Ovary (tissue), 9 donors: ENCODE results near the gene EPS8. TPM values are rescaled to one million over a fixed set of nuclear protein-coding genes. Genes with fewer than 3 reads are reported as not detected.

Source experiments
- DNase-seq, 5 donors: peaks; one replicate each; pipeline ENCODE4 v3.0.0-alpha.2; 2019 to 2020
- H3K27ac ChIP-seq, 2 donors: fragments of 200-600 bp; one replicate each; pipeline versions ENCODE4 v1.5.1 to v1.8.0; 2019 to 2022
- H3K27me3 ChIP-seq: fragments of 200-600 bp; one replicate; pipeline ENCODE4 v1.8.0; 2022
- H3K36me3 ChIP-seq: fragments of 200-600 bp; sonication (generic); one replicate; pipeline ENCODE4 v1.5.1; 2019
- H3K4me1 ChIP-seq: one replicate; pipeline ENCODE4 v1.8.1; 2013; ENCODE audit warnings: mild to moderate bottlenecking, moderate library complexity; ENCODE audit not compliant: insufficient read depth
- H3K4me3 ChIP-seq: fragments of 200-600 bp; sonication (generic); one replicate; pipeline ENCODE4 v1.5.1; 2017
- H3K9me3 ChIP-seq, 2 donors: fragments of 200-600 bp in 1 of 2; sonication (generic) in 1 of 2; one replicate each; pipeline versions ENCODE4 v1.5.1 to v1.8.1; 2013 to 2019; ENCODE audit warnings: mild to moderate bottlenecking in 1 of 2, moderate library complexity in 1 of 2
- EP300 ChIP-seq: sonication (generic); formaldehyde crosslinking; IDR thresholded peaks from one replicate; pipeline ENCODE4 v1.6.1; 2017; ENCODE audit warnings: antibody characterized with exemption
- POLR2A ChIP-seq: fragments of 450-650 bp; IDR thresholded peaks from one replicate; pipeline ENCODE4 v1.6.1; 2017; ENCODE audit warnings: antibody characterized with exemption, mild to moderate bottlenecking, moderate library complexity
- WGBS, 3 donors: extraction: QIAGEN DNeasy Blood & Tissue Kit in 1 of 3; methylation state at CpG; one replicate each; pipeline versions ENCODE4 v1.1.5 to v1.1.7; 2013 to 2017; 5-methylcytosine and 5-hydroxymethylcytosine counted together
- intact Hi-C, 4 donors: fragments of 100-400 bp; cut with DNase I; formaldehyde crosslinking; loops; one replicate each; pipeline versions ENCODE4 v1.11.0 to v1.15.1; 2022 to 2023
- polyA plus RNA-seq, 2 donors: library from polyadenylated mRNA; stranded (reverse); fragments of 200-250 nt in 1 of 2; fragments of 350-450 nt in 1 of 2; fragmentation: Illumina TruSeq in 1 of 2; extraction: RNeasy Lipid Tissue Mini Kit (QIAGEN cat#74804) in 1 of 2; gene quantifications; one replicate each; pipeline ENCODE4 v1.2.3, GENCODE V29; 2013 to 2014
- total RNA-seq, 7 donors: library from RNA; depleted of rRNA in 2 of 7; stranded (reverse); fragments of >200 nt in 2 of 7; fragmentation: NEBNext Ultra II Directional in 3 of 7; extraction: Animal tissue kit (Norgen Biotek cat#: 25700) in 3 of 7; gene quantifications; one replicate each; pipeline versions ENCODE4 v1.1.0 to v1.2.4, GENCODE V29; 2016 to 2023
- TF ChIP-seq, protein P1 (sequence below), 3 donors: fragments of 450-650 bp in 2 of 3; fragments of 200-600 bp in 1 of 3; IDR thresholded peaks; one replicate each; pipeline versions ENCODE4 v1.5.1 to v1.8.0; 2016 to 2022; ENCODE audit warnings: antibody characterized with exemption in 3 of 3, mild to moderate bottlenecking in 1 of 3
- donor health status: DM: no; HTN: no; CAD: no; lungs with moderate emphysema.
- donor health status: DM: no; HTN: no; CAD: no.
- donor health status: Bipolar disorder and iron deficiency.
- donor health status: DM: yes; HTN: yes; CAD: no.
- donor health status: DM: no; HTN: no; CAD: no.
- donor health status: DM: yes; HTN: yes; CAD: no.

The EPS8 gene
- total and polyA plus RNA-seq, 9 donors: 56.2 to 94.9 (median 77.4) TPM

DNA sequence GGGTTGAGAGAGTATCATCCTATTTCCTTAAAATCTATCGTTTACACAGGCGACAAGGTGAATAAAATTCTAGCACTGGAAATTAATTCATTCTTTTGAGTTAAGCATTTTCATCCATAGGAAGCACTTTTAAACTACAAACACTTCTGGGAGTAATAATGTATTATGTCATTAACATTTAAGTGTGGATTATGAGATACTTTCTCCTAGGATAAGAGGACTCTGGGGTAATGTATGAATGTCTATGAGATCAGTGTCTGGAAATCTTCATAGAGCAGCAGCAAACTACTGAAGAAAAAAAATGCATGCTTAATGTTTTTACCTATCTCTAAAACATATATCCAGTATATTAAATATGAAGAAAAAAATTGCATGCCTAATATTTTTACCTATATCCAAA lies 86.9 kb downstream of the EPS8 start:
- intact Hi-C loops: no loop called here
- H3K27ac ChIP-seq: peak overlapping the region in 1 of 2 donors; percentile 67

DNA sequence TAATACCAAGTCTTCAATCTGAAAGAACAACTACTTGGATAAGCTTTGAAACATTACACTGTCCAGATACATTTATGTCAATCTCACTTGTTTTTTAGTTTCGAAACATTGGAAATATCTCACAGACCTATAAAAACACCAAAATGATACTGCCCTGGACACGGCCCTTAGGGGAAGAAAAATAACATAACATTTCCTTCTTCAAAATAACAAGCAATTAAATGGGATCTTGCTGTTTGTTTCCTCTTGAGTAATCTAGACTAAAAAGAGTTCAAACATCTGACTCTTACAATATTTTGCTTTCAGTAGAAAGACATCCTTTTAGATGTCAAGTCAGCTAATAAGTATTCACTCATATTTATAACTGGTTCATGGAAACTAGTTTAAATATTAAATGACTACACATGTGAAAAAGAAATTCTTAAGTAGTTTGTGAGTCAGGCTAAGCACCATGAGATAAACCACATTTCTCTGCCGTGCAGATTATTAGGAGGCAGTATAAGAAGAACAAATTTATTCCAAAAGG lies 87.5 kb downstream of the EPS8 start:
- Histone ChIP-seq H3K36me3 (no peaks in the 10 kb centered on the region), H3K9me3 (no peaks in the 10 kb centered on the region), H3K4me1 (peaks cover 17% of the 10 kb centered on the region), H3K27ac (peak overlapping the region in 1 of 2 donors; percentile 67), H3K4me3 (no peak overlapping the region), H3K27me3 (no peaks in the 10 kb centered on the region)
- WGBS, 3 donors: 3 to 5% (median 4%) methylated on average over 3 of the region's 3 CpGs
- DNase-seq: no peak
- intact Hi-C loops: no loop called here
- TF ChIP-seq, protein P1, sequence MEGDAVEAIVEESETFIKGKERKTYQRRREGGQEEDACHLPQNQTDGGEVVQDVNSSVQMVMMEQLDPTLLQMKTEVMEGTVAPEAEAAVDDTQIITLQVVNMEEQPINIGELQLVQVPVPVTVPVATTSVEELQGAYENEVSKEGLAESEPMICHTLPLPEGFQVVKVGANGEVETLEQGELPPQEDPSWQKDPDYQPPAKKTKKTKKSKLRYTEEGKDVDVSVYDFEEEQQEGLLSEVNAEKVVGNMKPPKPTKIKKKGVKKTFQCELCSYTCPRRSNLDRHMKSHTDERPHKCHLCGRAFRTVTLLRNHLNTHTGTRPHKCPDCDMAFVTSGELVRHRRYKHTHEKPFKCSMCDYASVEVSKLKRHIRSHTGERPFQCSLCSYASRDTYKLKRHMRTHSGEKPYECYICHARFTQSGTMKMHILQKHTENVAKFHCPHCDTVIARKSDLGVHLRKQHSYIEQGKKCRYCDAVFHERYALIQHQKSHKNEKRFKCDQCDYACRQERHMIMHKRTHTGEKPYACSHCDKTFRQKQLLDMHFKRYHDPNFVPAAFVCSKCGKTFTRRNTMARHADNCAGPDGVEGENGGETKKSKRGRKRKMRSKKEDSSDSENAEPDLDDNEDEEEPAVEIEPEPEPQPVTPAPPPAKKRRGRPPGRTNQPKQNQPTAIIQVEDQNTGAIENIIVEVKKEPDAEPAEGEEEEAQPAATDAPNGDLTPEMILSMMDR (IDR thresholded peaks at IDR 0.05): no peak
- TF ChIP-seq EP300: no peak
- TF ChIP-seq POLR2A: no peak

More for the DNA sequence above, 86.9 kb downstream of the EPS8 start:
- no peaks in the 10 kb centered on the region for H3K27me3 ChIP-seq
- no peak overlapping the region for H3K4me3 ChIP-seq
- WGBS, 3 donors: 27 to 46% (median 30%) methylated on average over 2 of the region's 2 CpGs
- H3K9me3 ChIP-seq: no peaks in the 10 kb centered on the region
- peaks cover 15% of the 10 kb centered on the region for H3K4me1 ChIP-seq
- TF ChIP-seq EP300 (no peak), POLR2A (no peak)
- TF ChIP-seq, protein P1 (IDR thresholded peaks at IDR 0.05): no peak
- H3K36me3 ChIP-seq: no peaks in the 10 kb centered on the region
- no peak for DNase-seq

DNA sequence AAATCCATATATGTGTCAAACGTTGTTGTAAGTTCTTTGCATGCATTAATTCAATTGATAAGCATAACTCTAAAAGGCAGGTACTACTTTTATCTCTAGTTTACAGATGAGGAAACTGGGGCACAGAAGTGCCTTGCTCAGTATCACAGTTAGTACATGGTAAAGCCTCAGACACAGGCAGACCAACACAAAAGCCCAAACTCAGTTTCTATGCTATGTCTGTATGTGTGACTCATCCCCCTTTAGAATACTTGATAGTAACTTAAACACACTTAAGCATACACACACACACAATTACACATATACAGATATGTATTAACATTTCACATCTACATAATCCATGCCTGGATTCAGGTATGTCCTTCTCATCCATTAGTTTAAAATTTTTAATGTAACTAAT lies 88.0 kb downstream of the EPS8 start:
- Histone ChIP-seq H3K4me3 (no peak overlapping the region), H3K4me1 (peaks cover 17% of the 10 kb centered on the region), H3K36me3 (no peaks in the 10 kb centered on the region), H3K27ac (peak overlapping the region in 1 of 2 donors; percentile 67), H3K9me3 (no peaks in the 10 kb centered on the region), H3K27me3 (no peaks in the 10 kb centered on the region)
- TF ChIP-seq, protein P1 (IDR thresholded peaks at IDR 0.05): no peak
- TF ChIP-seq POLR2A: no peak
- TF ChIP-seq EP300: no peak
- WGBS, 3 donors: 25 to 51% (median 26%) methylated on average over 1 of the region's 1 CpG
- intact Hi-C loops: no loop called here
- no peak for DNase-seq

DNA sequence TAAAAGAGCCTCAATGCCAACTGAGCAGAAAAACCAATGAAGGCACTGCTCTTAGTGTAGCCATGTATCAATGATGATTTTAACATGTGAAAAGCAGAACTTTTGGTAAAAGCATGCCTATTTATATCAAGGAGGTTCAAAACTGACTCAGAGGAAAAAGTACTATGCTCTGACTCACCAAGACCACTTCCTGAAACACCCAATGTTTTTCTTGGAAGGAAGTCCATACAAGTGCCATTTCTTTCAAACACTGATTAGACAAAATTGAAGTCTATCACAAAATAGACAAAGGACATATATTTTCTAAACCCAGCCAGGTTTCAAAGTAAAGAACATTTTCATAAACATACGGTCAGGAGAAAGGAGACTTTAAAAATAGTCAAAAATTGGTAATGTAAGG lies 88.6 kb downstream of the EPS8 start:
- no peak for DNase-seq
- WGBS, 3 donors: 69 to 72% (median 70%) methylated on average over 1 of the region's 1 CpG
- Histone ChIP-seq H3K27ac (peak overlapping the region in 1 of 2 donors; percentile 67), H3K9me3 (no peaks in the 10 kb centered on the region), H3K4me3 (no peak overlapping the region), H3K27me3 (no peaks in the 10 kb centered on the region), H3K4me1 (peaks cover 15% of the 10 kb centered on the region), H3K36me3 (no peaks in the 10 kb centered on the region)
- TF ChIP-seq, protein P1 (IDR thresholded peaks at IDR 0.05): no peak
- no peak for TF ChIP-seq POLR2A
- intact Hi-C loops: no loop called here
